D721Med (cell line): ENCODE data around the gene MYO1B.

Source experiments
- DNase-seq: peaks from one replicate; pipeline ENCODE4 v3.0.0; 2011; ENCODE audit warnings: low spot score; ENCODE audit not compliant: insufficient read length
- FAIRE-seq: peaks from 2 replicates; lab custom pipeline; 2011; peaks lifted over from hg19 to GRCh38; lab: Jason Lieb, UNC
- TF ChIP-seq, protein P1 (sequence below): IDR thresholded peaks from 2 replicates; pipeline ENCODE4 v1.5.1; 2012; ENCODE audit warnings: mild to moderate bottlenecking, control low read depth; ENCODE audit not compliant: insufficient read depth; ENCODE audit errors: missing control alignments

Gene MYO1B

DNA sequence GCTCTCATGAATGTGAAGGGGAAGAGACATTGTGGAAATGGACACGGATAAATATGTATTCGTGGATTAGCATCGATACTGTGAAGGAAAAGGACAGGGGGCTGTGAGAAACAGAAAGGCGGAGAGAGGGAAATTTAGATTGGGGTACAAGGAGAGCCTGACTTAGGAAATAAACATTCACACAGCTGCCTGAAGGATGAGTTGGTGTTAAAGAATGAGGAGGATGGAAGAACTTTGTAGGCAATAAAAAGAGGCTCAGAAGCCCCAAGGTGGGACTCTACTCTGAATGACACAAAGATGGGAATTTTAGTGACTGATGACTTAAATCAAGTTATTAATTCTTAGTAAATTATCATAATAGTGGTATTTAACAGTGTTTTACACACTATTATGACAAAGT lies 10.1 kb downstream of the MYO1B start:
- FAIRE-seq (no peak), DNase-seq (no peak)
- TF ChIP-seq, protein P1, sequence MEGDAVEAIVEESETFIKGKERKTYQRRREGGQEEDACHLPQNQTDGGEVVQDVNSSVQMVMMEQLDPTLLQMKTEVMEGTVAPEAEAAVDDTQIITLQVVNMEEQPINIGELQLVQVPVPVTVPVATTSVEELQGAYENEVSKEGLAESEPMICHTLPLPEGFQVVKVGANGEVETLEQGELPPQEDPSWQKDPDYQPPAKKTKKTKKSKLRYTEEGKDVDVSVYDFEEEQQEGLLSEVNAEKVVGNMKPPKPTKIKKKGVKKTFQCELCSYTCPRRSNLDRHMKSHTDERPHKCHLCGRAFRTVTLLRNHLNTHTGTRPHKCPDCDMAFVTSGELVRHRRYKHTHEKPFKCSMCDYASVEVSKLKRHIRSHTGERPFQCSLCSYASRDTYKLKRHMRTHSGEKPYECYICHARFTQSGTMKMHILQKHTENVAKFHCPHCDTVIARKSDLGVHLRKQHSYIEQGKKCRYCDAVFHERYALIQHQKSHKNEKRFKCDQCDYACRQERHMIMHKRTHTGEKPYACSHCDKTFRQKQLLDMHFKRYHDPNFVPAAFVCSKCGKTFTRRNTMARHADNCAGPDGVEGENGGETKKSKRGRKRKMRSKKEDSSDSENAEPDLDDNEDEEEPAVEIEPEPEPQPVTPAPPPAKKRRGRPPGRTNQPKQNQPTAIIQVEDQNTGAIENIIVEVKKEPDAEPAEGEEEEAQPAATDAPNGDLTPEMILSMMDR, result no peak

DNA sequence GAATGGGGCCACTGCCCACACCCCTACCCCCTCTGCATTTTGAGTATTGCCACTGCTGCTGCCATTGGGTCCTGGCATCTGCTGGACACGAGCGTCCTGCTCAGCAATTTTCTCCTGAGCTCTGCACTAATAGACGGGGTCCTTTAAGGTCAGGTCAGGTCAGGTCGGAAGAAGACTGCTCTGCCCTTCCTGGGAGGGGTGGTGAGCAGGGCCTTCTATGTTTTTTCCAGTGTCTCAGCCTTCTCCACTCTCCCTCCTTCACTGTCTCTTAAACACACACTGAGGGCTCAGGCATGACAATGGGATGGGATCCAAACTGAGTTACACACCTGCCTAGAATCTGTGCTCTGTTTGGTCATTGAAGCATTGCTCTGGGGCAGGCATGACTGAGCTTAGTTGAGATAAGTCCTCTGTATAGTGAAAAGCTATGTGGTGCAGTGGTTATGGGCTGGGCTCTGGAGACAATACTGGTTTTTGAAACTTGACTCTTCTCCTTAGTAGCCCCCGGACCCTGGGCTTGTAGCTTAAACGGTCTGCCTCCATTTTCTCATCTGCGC lies 10.6 kb downstream of the MYO1B start:
- TF ChIP-seq, protein P1, result no peak
- DNase-seq (no peak), FAIRE-seq (no peak)

DNA sequence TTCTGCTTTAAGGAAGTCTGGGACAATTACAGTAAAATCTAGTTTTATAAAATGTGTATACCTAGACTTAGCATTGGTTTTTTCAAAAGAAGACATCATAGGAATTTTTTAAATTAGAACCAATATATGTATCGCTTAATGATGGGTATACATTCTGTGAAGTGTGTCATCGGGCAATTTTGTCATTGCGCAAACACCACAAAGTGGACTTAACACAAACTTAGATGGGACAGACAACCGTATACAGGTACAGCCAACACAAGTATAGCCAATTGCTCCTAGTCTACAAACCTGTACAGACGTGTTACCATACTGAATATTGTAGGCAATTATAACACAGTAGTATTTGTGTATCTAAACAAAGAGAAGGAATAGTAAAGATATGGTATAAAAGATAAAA lies 12.7 kb downstream of the MYO1B start:
- DNase-seq (no peak), FAIRE-seq (no peak)
- TF ChIP-seq, protein P1, result no peak

DNA sequence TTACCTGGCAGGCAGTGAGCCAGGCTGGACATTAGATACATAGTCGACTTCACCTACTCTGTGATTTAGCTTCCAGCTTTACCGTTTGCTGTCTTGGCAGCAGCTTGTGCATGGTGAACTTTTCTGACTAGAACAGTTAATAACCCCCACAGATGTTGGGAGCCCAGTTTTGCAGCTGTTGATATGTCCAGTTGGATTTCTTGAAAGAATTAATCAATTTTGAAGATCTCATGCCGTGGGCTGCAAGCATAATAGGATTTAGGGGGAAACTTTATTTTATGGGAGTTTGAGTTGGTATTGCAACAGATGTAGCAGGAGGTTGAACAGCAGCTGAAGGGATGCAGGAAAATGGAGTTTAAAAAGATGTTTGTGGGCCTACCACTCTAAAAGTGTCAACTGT lies 13.8 kb downstream of the MYO1B start:
- DNase-seq (no peak), FAIRE-seq (no peak)
- TF ChIP-seq, protein P1, result no peak

DNA sequence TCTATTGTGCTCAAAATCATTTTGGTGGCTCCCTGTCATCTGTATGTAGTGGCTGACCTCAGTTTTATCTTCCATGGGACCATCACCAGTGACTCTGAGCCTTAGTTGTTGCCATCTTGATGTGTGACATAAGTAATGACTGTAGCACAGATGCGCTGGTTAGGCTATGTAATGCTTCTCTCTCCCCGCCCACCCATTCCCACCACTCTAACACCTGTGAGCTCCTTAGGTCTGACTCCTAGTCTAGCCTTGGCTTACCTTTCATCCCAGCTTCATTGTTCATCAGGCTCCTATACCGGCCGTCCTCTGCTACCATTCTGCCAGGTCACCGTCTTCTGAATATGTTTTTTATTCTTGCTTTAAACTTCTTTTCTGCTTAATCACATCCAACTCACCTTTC lies 17.2 kb downstream of the MYO1B start:
- FAIRE-seq, result no peak
- TF ChIP-seq, protein P1, result no peak
- DNase-seq, result no peak

DNA sequence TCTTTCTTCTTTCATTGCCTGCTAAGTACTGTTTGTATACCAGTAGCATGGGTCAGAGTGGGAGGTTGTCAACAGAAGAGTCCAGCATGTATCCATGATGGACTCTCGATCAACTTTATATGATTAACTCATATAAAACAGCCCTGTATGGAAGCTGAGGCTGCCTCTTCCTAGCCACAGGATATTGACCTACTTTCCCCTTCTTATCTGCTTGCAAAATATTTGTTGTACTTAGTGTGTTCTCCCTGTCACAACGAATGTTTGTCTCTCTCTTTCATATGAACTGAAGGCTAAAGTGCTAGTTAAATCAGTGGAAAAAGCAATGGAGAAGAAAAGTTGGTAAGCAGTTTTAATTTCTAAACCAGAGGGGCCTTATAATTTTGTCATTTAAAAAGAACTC lies 17.8 kb downstream of the MYO1B start:
- TF ChIP-seq, protein P1, result no peak
- no peak for DNase-seq
- no peak for FAIRE-seq

DNA sequence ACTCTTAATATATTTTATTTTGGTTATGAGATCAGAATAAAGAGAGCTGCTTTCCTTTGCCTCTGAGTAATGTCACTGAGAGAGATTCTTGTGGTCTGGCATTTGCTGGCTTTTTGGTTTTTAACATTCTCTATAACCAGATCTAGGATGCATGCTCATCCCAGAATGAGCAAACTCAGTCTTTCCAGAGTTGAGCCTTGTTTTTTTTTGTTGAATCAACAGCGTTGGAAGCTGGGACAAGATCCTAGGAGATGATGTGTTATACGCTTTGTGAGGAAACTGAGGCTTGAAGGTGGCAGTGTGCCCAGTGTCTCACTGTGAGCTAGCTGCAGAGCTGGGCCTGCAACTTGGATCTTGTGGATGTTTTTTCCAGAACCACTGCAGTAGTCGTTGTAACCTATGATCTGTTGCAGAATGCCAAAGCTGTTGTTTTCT lies 19.5 kb downstream of the MYO1B start:
- DNase-seq (no peak), FAIRE-seq (no peak)
- TF ChIP-seq, protein P1, result no peak
